ENCODE measurements around the gene ACTR2. TPM values are rescaled to one million over a fixed set of nuclear protein-coding genes. Genes with fewer than 3 reads are reported as not detected.

The ACTR2 gene
- total RNA-seq, 2 donors from 2014 or later, result 218 to 220 TPM

DNA sequence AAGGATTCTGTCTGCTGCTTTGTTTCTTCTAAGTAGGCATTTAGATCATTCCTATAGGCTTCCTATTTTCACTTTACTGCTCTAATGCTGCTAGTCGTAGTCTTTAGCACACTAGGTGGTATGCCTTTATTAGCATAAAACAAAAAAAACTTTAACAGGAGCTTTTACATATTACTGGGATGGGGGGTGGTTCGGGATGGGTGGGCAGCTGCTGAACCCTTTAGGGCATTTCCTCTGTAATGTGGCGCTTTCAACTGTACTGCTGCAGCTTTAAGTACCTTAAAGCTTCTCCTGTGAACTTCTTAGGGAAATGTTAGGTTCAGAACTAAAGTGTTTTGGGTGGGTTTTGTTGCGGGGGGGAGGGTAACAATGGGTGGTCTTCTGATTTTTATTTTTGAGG is 41.3 kb downstream of the ACTR2 start:
- DNase-seq (ENCODE audit: low spot score), result no peak
- intact Hi-C loops (cut with DNase I), result loop anchor here (5.0 to 10.0 kb wide), 2 partner anchors 283 to 286 kb away; no protein-coding TSS in a partner anchor

DNA sequence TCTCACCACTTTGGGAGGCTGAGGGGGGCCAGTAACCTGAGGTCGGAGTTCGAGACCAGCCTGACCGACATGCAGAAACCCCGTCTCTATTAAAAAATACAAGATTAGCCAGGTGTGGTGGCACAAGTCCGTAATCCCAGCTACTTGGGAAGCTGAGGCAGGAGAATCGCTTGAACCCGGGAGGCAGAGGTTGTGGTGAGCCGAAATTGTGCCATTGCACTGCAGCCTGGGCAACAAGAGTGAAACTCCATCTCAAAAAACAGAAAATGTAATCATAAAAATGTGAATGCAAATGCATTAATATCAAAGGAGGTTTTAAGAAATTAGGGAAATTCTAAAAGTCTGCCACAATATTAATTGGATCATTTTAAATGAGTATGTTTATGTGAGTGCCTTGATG is 45.7 kb downstream of the ACTR2 start:
- intact Hi-C loops (cut with DNase I), result no loop called here

DNA sequence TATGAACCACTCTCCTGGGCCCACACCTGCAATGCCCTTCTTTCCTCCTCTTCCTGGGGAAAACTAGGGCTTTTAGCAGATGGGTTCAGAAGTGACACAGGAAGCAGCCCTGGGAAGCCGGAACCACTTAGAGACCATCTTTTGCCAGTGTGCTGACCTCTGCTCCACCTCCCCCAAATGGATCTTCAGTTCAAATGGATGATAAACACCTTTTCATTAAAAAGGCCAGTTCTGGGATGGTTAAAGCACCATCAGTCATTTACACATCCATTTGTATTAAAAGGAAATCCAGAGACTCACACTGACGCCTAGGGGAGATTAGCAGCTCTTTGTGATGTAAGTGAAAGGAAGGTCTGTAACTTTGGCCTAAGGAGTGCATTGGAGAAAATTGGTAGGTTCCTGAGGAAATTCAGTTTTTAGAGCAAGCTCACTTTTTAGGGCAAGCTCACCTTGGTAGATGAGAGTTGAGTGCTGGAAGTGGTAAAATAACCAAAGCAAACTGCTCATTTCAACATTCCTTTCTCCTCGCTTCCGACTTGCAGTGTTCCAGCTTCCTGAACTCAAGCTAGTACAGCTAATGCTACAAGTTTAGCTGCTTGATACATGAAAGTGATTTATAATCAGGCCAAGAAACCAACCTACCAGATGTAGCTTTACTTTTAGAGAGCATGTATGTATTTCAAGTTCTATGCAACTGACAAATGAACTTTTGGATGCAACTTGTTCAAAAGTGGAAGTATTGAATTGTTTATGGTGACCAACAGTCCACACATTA is 47.7 kb downstream of the ACTR2 start:
- no peak for DNase-seq (ENCODE audit: low spot score)

More for the DNA sequence above, 45.7 kb downstream of the ACTR2 start:
- DNase-seq (ENCODE audit: low spot score), result no peak

DNA sequence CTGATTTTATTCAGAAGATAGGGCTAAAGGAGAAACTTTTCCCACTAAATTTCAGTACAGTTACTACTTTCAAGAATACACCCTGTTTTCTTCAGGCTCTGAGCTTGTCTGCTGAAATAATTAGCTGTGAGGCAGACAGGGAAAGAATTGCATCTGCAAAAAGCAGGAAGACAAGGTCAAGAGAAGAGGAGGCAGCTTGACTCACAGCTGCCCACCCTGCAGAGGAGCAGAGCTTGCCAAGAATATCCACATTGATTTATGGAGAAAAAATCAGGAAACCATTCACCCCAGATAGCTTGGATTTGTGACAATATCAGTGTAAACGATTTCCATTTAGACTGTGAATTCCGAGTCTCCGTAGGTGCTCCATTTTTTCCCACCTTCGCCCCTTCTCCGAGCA is 49.0 kb downstream of the ACTR2 start:
- intact Hi-C loops (cut with DNase I), result no loop called here
- no peak for DNase-seq (ENCODE audit: low spot score)

More for the DNA sequence above, 47.7 kb downstream of the ACTR2 start:
- intact Hi-C loops (cut with DNase I), result no loop called here

DNA sequence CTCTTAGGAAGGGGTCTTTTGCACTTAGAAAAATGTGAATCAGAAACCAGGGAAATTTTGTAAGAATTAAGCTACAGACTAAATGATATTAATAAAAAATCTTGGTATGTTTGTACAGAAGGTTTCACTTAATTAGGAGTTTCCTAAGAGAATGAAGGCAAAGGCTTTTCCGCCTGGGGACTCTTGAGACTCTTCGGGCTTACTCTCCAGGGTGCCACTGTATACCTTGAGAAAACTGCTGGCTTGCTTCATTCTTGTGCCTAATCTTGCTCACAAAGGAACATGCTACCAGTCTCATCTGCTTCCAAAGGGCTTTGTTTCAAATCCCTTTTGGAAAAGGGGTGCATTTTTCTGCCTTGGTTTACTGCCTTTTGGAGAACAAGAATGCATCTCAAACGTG is 49.5 kb downstream of the ACTR2 start:
- no peak for DNase-seq (ENCODE audit: low spot score)
- intact Hi-C loops (cut with DNase I), result no loop called here

DNA sequence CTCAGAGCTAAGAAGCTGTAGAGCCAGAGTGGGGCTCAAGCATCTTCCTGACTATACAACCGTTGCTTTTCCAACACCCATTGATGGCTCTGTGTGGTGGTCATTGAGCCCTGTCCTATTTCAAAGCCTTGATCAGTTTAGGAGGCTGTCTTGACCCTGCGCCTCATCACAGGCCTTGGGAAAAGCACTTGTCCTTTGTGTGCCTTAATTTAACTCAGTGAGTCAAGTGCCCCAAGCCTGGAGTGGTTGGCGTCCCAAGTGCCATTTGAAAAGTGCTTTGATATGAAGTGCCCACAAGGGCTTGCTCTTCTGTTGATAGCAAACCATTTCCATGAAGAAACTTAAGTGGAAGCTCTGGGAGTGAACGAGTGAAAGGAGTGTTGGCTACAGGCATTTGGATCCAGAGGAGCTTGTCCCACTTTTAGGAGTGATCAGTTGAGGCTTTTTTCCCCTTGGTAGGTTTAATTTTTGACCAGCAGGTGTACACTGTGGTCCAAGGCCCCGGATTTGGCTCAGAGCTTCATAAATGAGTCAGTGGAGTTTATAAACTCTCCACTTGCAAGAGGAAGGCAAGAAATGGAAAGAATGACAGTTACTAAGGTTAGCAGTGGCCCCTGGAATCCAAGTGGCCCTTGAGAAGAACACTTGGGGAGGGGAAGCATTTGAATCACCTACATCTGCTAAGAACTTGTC is 50.3 kb downstream of the ACTR2 start:
- intact Hi-C loops (cut with DNase I), result no loop called here

DNA sequence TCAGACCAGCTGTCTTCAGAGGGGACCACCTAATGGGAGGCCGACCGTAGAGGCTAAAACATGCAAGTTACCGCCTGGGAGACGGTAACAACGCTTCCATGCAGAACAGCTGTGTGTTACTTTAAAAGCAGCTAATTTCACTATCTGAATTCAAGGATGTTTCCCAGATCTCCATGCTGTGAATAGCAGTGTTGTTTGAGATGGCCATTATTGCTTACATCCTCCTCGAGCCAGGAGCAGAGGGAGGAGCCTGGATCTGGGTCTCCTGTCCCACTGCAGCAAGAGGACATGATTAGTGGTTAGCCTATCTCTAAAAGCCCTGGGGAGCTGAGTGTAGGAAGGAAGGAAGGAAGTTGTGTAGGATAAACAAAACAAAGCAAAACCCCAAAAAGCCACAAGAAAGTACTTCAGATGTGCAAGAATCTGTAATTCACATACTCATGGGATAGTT is 50.9 kb downstream of the ACTR2 start:
- intact Hi-C loops (cut with DNase I), result no loop called here
- DNase-seq (ENCODE audit: low spot score), result no peak

More for the DNA sequence above, 50.3 kb downstream of the ACTR2 start:
- DNase-seq (ENCODE audit: low spot score), result no peak

DNA sequence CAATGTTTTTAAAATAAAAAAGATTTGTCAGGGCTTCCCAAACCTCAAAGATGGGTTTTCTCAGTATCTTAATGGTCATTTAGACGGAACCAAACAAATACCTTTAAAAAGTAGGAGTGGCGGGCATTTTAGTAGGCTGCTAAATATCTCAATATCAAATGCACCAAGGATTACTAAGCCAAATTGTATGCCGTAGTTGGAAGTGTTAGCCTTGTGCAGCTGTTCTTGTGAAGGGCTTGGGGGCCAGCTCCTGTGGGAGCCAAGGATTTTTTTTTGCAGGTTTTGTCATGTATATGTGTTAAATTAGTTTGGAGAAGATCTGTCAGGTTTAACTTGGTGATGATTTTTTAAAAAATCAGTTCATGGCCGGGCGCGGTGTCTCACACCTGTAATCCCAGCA is 52.1 kb downstream of the ACTR2 start:
- intact Hi-C loops (cut with DNase I), result no loop called here
- no peak for DNase-seq (ENCODE audit: low spot score)

DNA sequence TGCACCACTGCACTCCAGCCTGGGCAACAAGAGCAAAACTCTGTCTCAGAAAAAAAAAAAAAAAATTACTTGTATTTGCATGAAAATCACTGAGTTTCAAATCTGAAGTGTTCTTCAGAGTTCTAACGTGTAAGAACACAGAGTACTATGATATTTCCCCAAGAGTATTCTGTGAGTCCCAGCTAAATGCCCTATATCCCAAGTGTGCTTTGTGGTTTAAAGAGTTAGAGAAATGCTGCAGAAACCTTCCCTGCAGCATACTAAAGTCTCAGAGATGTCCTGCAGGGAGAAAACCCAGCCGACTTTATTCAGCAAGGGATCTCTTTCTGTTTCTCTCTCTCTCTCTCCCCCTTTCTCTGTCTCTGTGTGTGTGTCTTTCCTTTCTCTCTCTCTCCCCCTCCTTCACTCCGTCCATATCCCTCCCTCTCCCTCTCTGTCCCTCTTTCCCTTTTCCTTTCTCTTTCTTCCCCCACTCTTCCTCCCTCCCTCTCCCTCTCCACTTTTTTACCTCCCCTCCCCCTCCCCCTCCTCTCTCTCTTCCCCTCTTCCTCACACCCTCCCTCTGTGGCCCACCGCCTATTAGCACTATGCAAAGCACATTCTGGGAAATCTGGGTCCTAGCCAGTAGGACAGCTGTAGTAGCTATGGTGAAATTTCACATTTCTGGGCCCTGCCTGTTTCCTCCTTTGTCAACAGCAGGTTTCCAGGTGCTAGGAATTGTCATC is 54.2 kb downstream of the ACTR2 start:
- DNase-seq (ENCODE audit: low spot score), result no peak
- intact Hi-C loops (cut with DNase I), result no loop called here

DNA sequence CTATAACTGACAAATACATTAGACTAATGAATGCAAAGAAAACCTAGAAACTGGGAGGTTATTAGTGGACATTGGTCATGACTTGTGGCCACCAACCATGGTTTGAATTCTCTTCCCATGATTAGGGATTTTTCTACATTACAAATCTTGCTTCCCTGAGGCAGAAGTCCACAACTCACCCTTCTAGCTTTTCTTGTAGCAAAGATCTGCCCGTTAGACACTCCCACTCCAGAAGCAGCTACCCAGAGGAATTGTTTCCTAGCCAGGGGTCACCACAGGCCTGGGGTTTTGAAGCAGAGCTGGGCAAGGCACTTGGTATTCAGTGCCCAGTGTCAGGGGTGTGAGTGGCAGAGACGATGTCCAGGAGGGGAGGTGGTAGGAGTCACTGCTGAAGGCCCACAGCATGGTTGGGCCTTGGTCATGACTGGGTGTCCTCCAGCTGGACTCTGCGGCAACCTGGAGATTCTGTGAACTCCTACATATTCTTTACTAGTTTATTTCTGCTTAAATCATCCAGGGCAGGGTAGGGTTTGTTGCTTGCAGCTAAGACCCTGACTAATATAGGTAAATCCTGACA is 54.9 kb downstream of the ACTR2 start:
- no peak for DNase-seq (ENCODE audit: low spot score)
- intact Hi-C loops (cut with DNase I), result no loop called here

DNA sequence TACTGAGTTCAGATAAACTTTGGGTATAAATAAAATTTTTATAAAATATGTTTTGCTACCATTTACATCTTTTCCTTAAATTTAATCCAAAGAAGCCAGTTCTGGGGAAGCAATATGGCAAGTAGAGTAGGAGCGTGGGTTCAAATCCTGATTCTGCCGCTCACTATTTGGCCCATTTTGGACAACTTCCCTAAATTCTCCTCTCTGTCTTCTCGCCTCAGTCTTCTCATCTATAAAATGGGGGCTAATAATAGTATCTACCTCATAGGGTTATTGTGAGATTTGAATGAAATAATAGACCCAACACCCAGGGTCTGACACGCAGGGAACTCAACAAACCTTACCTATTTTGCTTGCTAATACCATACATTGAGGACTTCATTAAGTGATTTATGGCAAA is 59.7 kb downstream of the ACTR2 start:
- intact Hi-C loops (cut with DNase I), result no loop called here
- DNase-seq (ENCODE audit: low spot score), result no peak

DNA sequence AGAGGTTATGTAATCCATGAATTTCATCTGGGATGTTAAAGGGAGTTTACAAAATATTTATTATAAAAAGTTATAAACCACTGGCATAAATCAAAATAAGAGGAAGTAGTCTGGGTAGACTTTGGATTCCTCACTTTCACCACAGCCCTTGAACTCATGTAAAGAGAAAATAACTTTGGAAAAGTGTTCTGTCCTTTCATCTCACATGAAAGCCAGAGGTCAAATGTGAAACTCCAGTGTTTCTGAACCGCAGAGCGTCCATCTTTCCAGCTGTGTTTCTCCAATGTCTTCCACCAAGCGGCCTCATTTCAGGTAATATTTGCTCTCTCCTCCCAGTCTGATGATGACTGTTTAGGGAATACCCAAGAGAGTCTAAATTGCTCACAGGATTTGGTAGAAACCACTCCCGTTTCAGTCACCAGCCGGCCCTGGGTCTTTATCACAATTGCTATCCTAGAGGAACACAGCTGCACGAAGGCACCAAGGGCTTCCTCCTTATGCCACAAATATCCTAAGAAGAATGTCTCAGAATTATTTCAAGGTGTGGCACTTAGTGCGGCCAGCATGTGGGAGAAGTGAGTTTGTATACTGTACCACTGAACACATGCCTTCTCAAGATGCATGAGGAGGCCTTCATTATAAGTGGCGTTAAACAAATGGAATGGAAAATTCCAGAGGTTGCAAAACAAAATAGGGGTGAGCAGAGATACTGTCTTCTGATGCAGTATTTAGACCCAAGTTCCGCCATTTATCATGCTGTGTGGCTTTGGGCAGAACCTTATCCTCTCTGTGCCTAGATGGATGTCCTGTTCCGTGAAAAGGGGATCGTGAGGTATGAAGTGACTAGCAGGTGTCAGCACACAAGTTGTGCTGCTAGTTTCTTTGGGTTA is 63.8 kb downstream of the ACTR2 start:
- intact Hi-C loops (cut with DNase I), result loop anchor here in 1 of 2 donors (10.0 kb wide), 1 partner anchor 143 kb away; the partner anchor contains the start of gene SPRED2
- DNase-seq (ENCODE audit: low spot score), result no peak

DNA sequence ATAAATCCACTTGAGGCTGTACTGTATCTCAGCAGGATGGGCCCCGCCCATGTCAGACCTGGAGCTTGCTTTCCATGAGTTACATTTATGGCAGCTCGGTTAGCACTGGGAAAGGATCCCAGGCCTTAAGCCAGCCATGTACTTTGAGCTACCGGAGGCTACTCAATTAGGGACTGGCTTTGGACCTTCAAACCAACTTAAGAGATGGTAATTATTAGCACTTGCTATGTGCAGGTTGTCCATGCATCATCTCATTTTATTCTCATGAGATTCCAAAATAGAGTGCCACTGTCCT is 64.4 kb downstream of the ACTR2 start:
- no peak for DNase-seq (ENCODE audit: low spot score)
- intact Hi-C loops (cut with DNase I), result loop anchor here in 1 of 2 donors (10.0 kb wide), 1 partner anchor 143 kb away; the partner anchor contains the start of gene SPRED2

DNA sequence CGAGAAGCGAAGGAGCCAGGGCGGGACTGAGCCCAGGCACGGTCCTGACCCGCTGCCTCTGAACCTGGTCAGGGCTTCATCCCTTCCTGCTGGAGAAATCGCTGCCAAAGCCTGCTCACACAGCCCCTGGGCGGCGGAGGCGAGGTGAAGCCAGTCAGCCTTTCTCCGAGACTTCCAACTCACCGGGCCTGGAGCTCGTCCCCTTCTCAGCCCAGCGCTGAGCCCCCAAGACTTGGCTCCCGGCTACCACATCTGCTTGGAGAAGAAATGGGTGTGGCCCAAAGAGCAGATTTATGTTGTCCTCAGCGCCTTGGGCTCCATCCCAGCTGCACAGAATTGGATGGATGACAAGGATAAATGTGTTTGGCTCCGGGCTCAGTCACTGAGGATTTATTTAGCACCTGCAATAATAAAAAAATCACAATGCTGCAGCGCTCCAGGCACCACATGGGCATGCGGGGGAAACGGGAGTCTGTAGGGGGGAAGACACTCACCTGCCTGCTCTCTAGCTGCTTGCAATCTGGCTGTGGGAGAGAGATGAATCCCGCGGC is 64.9 kb downstream of the ACTR2 start:
- no peak for DNase-seq (ENCODE audit: low spot score)
- intact Hi-C loops (cut with DNase I), result loop anchor here in 1 of 2 donors (10.0 kb wide), 1 partner anchor 142 kb away; the partner anchor contains the start of gene SPRED2

DNA sequence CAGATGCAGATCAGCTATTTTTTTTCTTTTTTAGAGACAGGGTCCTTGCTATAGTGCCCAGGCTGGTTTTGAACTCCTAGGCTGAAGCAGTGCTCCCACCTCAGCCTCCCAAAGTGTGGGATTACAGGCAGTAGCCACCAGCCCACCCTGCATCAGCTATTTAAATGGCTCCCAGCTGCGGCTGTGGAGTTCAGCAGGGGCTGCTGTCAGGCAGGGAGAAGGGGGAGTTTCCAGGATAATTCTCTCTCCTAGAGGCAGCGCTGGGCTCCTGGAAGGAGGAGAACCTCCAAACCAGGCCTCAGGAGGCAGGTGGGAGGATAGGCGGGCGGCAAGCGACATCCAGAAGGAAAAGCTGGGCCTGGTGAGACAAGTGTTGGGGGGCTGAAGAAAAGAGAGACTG is 65.7 kb downstream of the ACTR2 start:
- intact Hi-C loops (cut with DNase I), result loop anchor here in 1 of 2 donors (10.0 kb wide), 1 partner anchor 141 kb away; the partner anchor contains the start of gene SPRED2
- no peak for DNase-seq (ENCODE audit: low spot score)

DNA sequence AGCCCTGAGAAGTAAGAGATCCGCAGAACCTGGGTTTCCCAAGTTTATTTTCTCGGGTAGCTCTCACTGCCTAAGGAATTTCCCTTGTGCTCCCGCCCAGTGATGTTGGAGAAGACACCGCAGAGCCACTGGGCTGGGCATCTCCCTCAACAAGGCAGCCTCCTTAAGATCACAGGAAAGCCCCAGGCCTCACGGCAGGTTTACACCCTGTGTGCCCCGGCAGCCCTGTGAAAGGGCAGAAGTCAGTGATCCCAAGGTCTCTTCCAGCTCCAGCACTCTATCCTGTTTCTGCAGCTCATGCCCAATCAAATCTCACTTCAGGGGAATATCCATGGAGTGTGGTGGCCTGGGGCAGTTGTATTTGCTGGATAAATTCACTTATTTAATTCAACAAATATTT is 66.5 kb downstream of the ACTR2 start:
- intact Hi-C loops (cut with DNase I), result loop anchor here in 1 of 2 donors (10.0 kb wide), 1 partner anchor 141 kb away; the partner anchor contains the start of gene SPRED2
- DNase-seq (ENCODE audit: low spot score), result no peak

DNA sequence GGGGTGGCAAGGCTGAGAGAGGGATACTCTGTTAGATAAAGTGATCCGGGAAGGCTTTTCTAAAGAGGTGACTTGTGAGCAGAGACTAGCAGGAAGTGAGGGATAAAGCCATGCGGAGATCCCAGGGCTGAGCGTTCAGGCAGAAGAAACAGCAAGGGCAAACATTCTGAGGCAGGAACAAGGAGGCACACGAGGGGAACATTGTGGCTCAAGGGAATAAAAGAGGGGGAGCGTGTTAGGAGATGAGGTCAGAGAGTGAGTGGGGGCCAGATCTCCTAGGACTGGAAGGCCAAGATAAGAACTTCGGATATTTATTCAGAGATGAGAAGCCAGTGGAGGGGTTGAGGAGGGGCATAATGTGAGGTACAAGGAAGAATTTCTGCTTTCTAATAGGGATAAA is 67.1 kb downstream of the ACTR2 start:
- no peak for DNase-seq (ENCODE audit: low spot score)
- intact Hi-C loops (cut with DNase I), result loop anchor here in 1 of 2 donors (10.0 kb wide), 1 partner anchor 140 kb away; the partner anchor contains the start of gene SPRED2

DNA sequence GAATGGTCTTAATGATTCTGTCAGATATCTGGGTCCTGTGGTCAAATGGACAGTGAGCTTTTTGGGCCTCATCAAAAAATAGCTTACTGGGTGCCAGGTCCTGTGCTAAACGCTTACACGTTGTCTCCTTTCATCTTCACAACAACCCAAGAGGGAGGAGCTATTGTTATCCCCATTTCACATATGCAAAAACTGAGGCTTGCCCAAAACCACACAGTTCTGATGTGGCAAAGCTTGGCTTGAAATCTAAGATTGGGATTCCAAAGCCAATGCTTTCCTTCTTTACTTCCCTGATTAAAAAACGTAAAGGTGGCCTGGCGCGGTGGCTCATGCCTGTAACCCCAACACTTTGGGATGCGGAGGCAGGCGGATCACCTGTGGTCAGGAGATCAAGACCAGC is 69.3 kb downstream of the ACTR2 start:
- no peak for DNase-seq (ENCODE audit: low spot score)
- intact Hi-C loops (cut with DNase I), result loop anchor here in 1 of 2 donors (10.0 kb wide), 1 partner anchor 138 kb away; the partner anchor contains the start of gene SPRED2

Data from posterior vena cava (tissue), 2 donors.